ENCODE data around the gene TMEM178A.

Gene TMEM178A

DNA sequence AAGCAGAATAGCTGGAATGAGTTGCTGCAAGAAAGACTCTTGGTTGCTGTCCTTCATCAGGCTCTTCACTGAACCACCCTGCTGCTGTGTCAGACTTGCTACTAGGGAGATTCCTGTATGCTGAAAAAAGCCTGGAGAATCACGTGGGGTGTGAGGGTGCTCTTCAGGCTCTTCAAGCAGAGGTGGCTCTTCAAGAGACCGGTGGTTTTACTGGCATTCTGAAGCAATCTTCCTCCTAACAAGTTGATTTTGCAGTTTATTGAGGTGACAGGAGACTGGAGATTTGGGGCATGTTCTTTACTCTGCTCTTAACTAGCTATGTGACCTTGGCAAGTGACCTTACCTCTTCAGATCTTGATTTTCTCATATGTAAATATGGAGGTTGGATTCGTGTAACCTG is 14.1 kb downstream of the TMEM178A start:
- DNase-seq (ENCODE audit: low read depth) = no peak

DNA sequence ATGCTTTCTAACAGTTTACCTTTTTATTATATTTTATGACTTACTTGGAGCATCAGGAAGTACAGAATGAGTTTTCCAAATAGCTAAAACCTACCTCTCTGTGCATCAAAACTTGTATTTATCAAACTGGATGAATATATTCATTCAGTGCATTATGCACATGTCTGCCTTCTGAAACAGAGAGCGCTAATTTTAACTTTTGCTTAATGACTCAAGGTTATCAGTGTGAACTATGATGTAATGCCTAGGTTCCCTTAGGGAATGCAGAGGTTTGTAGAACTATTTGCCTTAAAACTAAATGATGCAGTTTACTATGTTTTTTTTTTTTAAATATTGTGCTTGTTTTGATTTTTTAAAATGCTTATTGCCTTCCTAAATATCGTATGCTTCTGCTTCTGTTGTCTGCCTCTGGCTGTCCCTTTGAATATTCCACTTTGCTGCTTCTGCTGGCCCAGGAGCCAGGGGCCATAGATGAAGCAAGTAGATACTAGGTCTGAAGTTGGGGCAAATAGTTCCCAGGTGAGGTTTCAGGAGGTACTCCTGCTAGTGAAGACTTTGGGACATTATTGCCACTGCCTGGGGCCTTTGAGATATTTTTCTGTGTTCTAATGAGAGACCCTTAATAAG is 16.5 kb downstream of the TMEM178A start:
- DNase-seq (ENCODE audit: low read depth) = no peak

GRCh38 chr2:39683022-39683699 is 17.4 kb downstream of the TMEM178A start:
- no peak for DNase-seq (ENCODE audit: low read depth)

- DNase-seq (ENCODE audit: low read depth) = no peak
Observed at GRCh38 chr2:39684464-39684863, 18.7 kb downstream of the TMEM178A start.

- DNase-seq (ENCODE audit: low read depth) = no peak
Observed at GRCh38 chr2:39685126-39685525, 19.4 kb downstream of the TMEM178A start.

GRCh38 chr2:39686456-39686855 is 20.7 kb downstream of the TMEM178A start:
- DNase-seq (ENCODE audit: low read depth) = no peak

DNA sequence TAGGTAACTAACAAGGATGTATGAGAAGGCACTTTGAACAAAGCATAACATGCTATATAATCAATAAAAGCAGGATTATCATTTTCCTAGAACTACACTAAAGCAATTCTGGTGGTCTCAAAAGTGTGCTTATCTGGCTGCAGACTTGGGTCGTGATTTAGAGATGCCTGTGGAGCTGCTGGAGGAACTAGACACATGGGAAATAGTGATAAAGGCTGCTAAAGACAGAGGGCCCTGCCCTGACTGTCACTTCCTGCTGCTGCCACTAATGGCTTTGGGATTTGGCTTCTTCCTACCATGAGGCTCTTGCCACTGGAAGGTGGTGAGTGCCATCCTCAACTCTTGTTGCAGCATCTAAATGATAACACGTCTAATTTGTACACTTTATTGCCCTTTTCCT is 22.5 kb downstream of the TMEM178A start:
- DNase-seq (ENCODE audit: low read depth) = no peak

DNA sequence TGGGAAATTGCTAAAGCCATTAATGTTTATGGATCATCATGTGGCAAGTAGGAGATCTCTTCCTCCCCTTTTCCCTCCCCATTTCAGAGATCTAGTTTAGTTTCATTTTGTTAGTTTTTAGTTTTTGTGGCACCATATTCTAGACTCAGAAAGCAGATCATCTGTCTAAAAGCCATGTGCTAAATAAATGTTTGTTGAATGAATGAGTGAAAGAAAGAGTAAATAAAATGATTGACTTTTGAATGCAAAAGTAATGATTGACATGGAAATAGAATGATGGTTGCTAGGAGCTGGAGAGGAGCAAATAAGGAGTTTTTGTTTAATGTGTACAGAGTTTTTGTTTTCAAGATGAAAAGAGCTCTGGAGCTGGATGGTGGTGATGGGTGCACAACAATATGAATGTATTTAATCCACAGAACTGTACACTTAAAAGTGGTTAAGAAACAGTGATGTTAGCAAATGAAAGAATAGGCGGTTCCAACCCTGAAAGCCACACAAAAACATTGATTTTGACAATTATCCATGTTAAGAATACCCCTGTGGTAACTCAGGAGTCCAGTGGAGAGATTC is 23.6 kb downstream of the TMEM178A start:
- no peak for DNase-seq (ENCODE audit: low read depth)

GRCh38 chr2:39689876-39690275 is 24.2 kb downstream of the TMEM178A start:
- no peak for DNase-seq (ENCODE audit: low read depth)

GRCh38 chr2:39693245-39693644 is 27.5 kb downstream of the TMEM178A start:
- DNase-seq (ENCODE audit: low read depth) = no peak

GRCh38 chr2:39696101-39696553 is 30.4 kb downstream of the TMEM178A start:
- peak; percentile 75 for DNase-seq (ENCODE audit: low read depth)

DNA sequence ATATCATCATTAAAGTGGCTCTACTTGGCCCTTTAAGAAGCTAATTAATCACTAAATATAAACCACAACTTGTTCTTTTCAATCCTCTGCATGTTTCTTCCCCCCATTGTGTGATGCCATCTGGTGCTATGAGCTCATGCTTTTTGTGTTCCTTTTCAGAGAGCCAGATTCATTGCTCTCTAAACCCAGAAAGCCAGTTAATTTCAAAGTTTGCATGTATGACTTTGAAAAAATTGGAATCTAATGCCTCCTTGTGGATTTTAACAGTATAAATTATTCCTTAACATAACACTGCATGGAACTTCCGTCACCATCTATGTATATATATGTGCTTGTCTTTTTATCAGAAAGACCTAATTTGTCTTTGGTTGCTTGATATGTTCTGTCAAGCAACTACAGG is 31.1 kb downstream of the TMEM178A start:
- DNase-seq (ENCODE audit: low read depth) = peak; percentile 29

GRCh38 chr2:39697454-39697853 is 31.7 kb downstream of the TMEM178A start:
- DNase-seq (ENCODE audit: low read depth) = no peak

DNA sequence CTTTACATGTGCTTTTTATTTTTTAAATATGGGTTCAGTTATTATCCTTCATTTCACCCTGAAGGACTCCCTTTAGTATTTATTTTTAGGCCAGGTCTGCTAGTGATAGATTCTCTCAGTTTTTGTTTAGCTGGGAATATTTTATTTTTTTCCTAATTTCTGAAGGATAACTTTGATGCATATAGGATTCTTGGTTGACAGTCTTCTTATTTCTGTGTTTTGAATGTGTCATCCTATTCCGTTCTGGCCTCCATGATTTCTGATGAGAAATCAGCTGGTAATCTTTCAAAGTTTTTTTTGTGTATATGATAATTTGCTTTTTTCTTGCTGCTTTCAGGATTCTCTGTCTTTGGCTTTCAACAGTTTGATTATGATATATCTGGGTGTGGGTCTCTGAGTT is 35.4 kb downstream of the TMEM178A start:
- no peak for DNase-seq (ENCODE audit: low read depth)

DNA sequence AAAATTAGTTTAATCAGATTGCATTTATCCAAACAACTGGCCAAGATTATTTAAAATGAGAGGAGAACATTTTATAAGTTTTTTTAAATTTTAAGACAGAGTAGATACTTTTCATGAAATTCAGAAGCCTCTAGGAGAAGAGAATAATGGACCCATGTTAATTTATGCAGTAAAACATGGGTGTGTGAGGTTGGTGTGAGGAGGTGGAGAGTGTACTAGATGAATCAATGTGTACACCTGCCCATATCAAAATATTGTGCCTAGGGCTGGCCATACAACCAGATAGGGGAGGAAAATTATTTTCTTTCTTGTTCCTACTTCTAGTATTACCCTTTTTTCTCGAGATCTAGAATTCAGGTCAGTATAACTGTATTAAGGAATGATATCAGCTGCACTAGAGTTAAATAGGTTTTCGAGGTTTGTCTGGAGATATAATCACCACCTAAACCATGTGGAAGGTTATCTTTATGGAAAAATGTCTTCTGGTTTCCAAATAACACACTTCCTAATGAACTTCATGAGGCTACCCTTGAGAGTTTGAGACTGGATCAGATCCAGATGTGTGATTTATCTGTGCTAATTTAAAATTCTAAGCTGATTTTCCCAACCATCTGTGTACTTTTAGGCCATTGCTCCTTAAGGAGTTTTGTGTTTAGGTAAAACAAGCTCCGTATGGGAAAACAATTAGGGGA is 37.6 kb downstream of the TMEM178A start:
- DNase-seq (ENCODE audit: low read depth) = no peak

DNA sequence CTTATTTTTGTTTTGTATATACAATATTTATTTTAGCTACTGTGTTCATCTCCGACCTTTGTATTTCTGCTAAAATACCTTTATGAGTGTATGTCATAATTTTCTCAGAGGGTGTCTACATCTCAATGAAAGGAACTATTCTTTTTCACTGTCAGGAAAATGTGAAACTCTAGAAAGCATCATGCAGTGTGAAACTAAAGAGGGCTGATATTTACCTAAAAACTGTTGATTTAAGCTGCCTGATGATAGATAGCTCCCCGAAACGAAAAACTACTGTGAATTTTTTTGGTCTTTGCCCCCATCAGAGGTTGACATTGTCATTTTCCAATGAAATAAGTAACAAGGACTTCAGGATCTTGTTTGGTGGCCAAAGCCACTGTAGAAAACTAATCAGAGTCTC is 38.8 kb downstream of the TMEM178A start:
- no peak for DNase-seq (ENCODE audit: low read depth)

DNA sequence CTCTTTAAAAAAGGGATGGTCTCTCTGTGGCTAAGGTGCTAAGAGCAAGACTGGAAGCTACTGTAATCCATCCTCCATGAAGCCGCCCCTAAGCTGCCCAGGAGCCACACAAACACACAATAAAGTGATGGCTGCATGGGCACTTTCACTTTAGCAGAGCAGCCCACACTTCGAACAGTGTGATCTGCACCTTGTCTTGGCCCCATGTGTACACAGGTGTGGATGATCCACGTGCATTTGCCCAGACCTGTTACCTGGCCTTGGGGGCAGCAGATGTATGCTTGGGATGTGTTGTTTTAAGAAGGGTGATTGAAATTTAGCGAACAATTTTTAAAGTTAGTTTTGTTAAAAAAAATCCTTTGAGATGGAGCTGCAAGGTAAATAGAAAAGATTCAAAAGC is 39.9 kb downstream of the TMEM178A start:
- DNase-seq (ENCODE audit: low read depth) = no peak

- DNase-seq (ENCODE audit: low read depth) = no peak
Observed at GRCh38 chr2:39706312-39706711, 40.6 kb downstream of the TMEM178A start.

DNA sequence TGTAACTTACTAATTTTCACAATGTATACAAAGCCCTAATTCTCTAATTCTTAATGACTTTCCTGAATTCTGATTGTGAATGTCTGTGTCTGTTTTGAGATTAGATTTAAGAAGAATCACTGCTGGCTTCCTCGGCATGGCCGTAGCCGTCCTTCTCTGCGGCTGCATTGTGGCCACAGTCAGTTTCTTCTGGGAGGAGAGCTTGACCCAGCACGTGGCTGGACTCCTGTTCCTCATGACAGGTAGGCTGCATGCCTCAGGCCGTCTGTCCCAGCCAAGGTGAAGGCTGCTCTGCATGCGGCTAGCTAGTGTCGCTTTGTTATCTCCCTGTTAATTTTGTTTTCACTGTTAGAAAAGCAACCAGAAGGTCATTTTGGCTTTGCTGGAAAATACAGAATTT is 41.2 kb downstream of the TMEM178A start:
- DNase-seq (ENCODE audit: low read depth) = no peak

DNA sequence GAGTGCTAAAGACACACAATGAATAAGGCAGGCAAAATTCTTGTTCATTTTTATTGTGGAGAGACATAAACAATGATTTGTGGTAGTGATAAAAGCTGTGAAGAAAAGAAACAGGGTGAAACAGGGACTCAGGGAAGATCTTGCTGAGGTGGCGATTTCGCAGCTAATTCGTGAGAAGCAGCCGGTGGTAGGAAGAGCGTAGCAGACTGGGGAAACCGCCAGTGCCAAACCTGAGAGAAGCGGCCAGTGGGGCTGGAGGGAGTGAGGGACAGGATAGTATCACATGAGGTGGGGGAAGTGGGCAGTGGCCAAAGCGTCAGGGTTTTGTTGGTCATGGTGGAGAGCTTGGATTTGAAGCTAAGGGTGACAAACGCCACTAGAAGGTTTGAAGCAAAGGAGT is 42.3 kb downstream of the TMEM178A start:
- no peak for DNase-seq (ENCODE audit: low read depth)

DNA sequence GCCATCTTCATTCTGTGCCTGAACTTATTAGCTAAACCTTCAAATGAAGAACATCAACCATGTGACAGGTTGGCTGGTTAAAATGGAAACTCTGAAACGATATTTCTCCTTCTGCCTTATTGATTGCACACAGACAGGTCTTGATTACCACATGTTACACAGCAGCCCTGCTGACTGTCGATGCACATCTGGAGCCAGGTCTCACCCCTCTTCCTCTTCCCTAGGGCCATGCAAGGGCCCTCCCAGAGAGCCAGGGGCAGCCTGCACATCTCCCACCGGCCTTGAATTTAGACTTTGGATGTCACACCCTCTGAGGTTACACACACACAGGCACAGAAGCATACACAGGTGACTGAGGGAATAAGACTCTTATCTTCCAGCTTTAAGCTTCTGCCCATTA is 45.1 kb downstream of the TMEM178A start:
- DNase-seq (ENCODE audit: low read depth) = no peak

GRCh38 chr2:39712953-39713352 is 47.2 kb downstream of the TMEM178A start:
- DNase-seq (ENCODE audit: low read depth) = no peak

- DNase-seq (ENCODE audit: low read depth) = no peak
Observed at GRCh38 chr2:39715095-39715494, 49.4 kb downstream of the TMEM178A start.

All from GM04503 (cell line).